Stimulated activated effector memory CD8-positive, alpha-beta T cell treated with anti-CD3 and anti-CD28 coated beads, Interleukin-12 subunit alpha, Interleukin-12 subunit beta, amount 100 ng/mL, for 72 hours (primary cell): ENCODE results near the gene PFKFB2.

Experiments
- ATAC-seq: fragments of 150-1000 bp; cut with Tn5 transposase; 2 replicates; pipeline ENCODE4 v1.10.0; 2021
- DNase-seq, 2 donors: peaks; one replicate each; pipeline ENCODE4 v3.0.0; 2021 to 2022; ENCODE audit warnings: low spot score in 2 of 2
- H3K27ac Mint-ChIP-seq: one replicate; pipeline ENCODE4 v1.8.0; 2022; ENCODE audit warnings: mild to moderate bottlenecking, mixed read lengths
- H3K36me3 Mint-ChIP-seq: one replicate; pipeline ENCODE4 v1.8.0; 2022; ENCODE audit warnings: mild to moderate bottlenecking, mixed read lengths
- H3K4me1 Mint-ChIP-seq: one replicate; pipeline ENCODE4 v1.8.0; 2022; ENCODE audit warnings: mixed read lengths
- H3K4me3 Mint-ChIP-seq: one replicate; pipeline ENCODE4 v1.8.0; 2022; ENCODE audit warnings: mild to moderate bottlenecking, mixed read lengths
- H3K9me3 Mint-ChIP-seq: one replicate; pipeline ENCODE4 v1.8.0; 2022; ENCODE audit warnings: mixed read lengths

Gene PFKFB2

GRCh38 chr1:207109004-207109403 is 55.9 kb downstream of the PFKFB2 start:
- H3K27ac Mint-ChIP-seq: no peak overlapping the region
- no peak for ATAC-seq
- no peaks in the 10 kb centered on the region for H3K36me3 Mint-ChIP-seq
- H3K4me1 Mint-ChIP-seq: no peaks in the 10 kb centered on the region
- H3K9me3 Mint-ChIP-seq: no peaks in the 10 kb centered on the region
- H3K4me3 Mint-ChIP-seq: no peak overlapping the region
- no peak for DNase-seq

GRCh38 chr1:207112616-207113296 is 59.7 kb downstream of the PFKFB2 start:
- no peak overlapping the region for H3K4me3 Mint-ChIP-seq
- no peak for DNase-seq
- no peak overlapping the region for H3K27ac Mint-ChIP-seq
- H3K4me1 Mint-ChIP-seq: no peaks in the 10 kb centered on the region
- no peaks in the 10 kb centered on the region for H3K9me3 Mint-ChIP-seq
- no peak for ATAC-seq
- H3K36me3 Mint-ChIP-seq: no peaks in the 10 kb centered on the region

GRCh38 chr1:207115269-207115668 is 62.2 kb downstream of the PFKFB2 start:
- no peak overlapping the region for H3K27ac Mint-ChIP-seq
- H3K4me1 Mint-ChIP-seq: no peaks in the 10 kb centered on the region
- DNase-seq (no peak), ATAC-seq (no peak)
- no peaks in the 10 kb centered on the region for H3K9me3 Mint-ChIP-seq
- H3K36me3 Mint-ChIP-seq: no peaks in the 10 kb centered on the region
- no peak overlapping the region for H3K4me3 Mint-ChIP-seq

- no peak overlapping the region for H3K4me3 Mint-ChIP-seq
- H3K27ac Mint-ChIP-seq: no peak overlapping the region
- no peak for ATAC-seq
Observed at GRCh38 chr1:207124389-207124788, 71.3 kb downstream of the PFKFB2 start.

GRCh38 chr1:207128336-207128921 is 75.4 kb downstream of the PFKFB2 start:
- Mint-ChIP-seq H3K4me1 (no peaks in the 10 kb centered on the region), H3K4me3 (no peak overlapping the region), H3K27ac (no peak overlapping the region), H3K9me3 (peaks cover 21% of the 10 kb centered on the region), H3K36me3 (no peaks in the 10 kb centered on the region)
- ATAC-seq (no peak), DNase-seq (no peak)

More at GRCh38 chr1:207124389-207124788, 71.3 kb downstream of the PFKFB2 start:
- H3K4me1 Mint-ChIP-seq: no peaks in the 10 kb centered on the region
- DNase-seq: no peak
- peaks cover 13% of the 10 kb centered on the region for H3K9me3 Mint-ChIP-seq
- H3K36me3 Mint-ChIP-seq: no peaks in the 10 kb centered on the region

GRCh38 chr1:207129053-207129452 is 76.0 kb downstream of the PFKFB2 start:
- ATAC-seq (no peak), DNase-seq (no peak)
- H3K4me3 Mint-ChIP-seq: no peak overlapping the region
- H3K4me1 Mint-ChIP-seq: no peaks in the 10 kb centered on the region
- no peaks in the 10 kb centered on the region for H3K36me3 Mint-ChIP-seq
- peaks cover 21% of the 10 kb centered on the region for H3K9me3 Mint-ChIP-seq
- H3K27ac Mint-ChIP-seq: no peak overlapping the region
